Ovary (tissue), 1 donor: ENCODE results near the gene IRF5.

Experiments
- EP300 ChIP-seq: sonication (generic); formaldehyde crosslinking; IDR thresholded peaks from one replicate; pipeline ENCODE4 v1.6.1; 2017; ENCODE audit warnings: antibody characterized with exemption
- POLR2A ChIP-seq: fragments of 450-650 bp; IDR thresholded peaks from one replicate; pipeline ENCODE4 v1.6.1; 2017; ENCODE audit warnings: antibody characterized with exemption, mild to moderate bottlenecking, moderate library complexity

- TF ChIP-seq POLR2A (no peak), EP300 (no peak)
Measured at GRCh38 chr7:128938544-128939074, 882 bp downstream of the IRF5 start.
